K562 (cell line): ENCODE data around the gene IFNA16.
"Not testable (repeated sequence)": the region's sequence is repeated elsewhere in the genome, so short reads cannot be mapped to it uniquely, and the experiment has no call there.

ENCODE experiments used
- CHD4 ChIP-seq: fragments of 200-600 bp; sonication (generic); IDR thresholded peaks from 3 replicates; pipeline ENCODE4 v1.6.1; 2012; ENCODE audit warnings: low read depth, mild to moderate bottlenecking, mixed read lengths, low read length, inconsistent platforms; ENCODE audit not compliant: insufficient read depth, insufficient replicate concordance, poor library complexity, severe bottlenecking
- EP300 ChIP-seq: IDR thresholded peaks from 2 replicates; pipeline ENCODE4 v1.6.1; 2012; ENCODE audit warnings: low read length, improper control_type of control experiment
- HNRNPLL ChIP-seq: fragments of 200-400 bp; formaldehyde crosslinking; IDR thresholded peaks from 2 replicates; pipeline ENCODE4 v1.6.1; 2017; ENCODE audit warnings: low read length, low read depth, mild to moderate bottlenecking; ENCODE audit not compliant: poor library complexity, severe bottlenecking
- MTA3 ChIP-seq: fragments of 450-650 bp; formaldehyde crosslinking; IDR thresholded peaks from 2 replicates; pipeline ENCODE4 v1.6.1; 2017; ENCODE audit warnings: mild to moderate bottlenecking, borderline replicate concordance
- NR4A1 ChIP-seq, 2 experiments: fragments of 250-450 bp in 1 of 2; fragments of 450-650 bp in 1 of 2; sonication (Bioruptor Pico) in 1 of 2; IDR thresholded peaks; 2 replicates each; pipeline versions ENCODE4 v1.4.0 to v1.6.1; 2016 to 2020; ENCODE audit warnings: mild to moderate bottlenecking in 2 of 2, missing compliant biosample characterization in 1 of 2, missing genetic modification characterization in 1 of 2, moderate library complexity in 1 of 2
- PHTF2 ChIP-seq: fragments of 250-450 bp; sonication (Bioruptor Pico); IDR thresholded peaks from 2 replicates; pipeline ENCODE4 v1.5.0; 2021; ENCODE audit warnings: mild to moderate bottlenecking
- POLR2AphosphoS2 ChIP-seq: IDR thresholded peaks from 2 replicates; pipeline ENCODE4 v1.6.1; 2012; ENCODE audit warnings: low read length, improper control_type of control experiment
- ZNF79 ChIP-seq: fragments of 250-450 bp; sonication (Bioruptor Pico); IDR thresholded peaks from 2 replicates; pipeline ENCODE4 v1.4.0; 2020; ENCODE audit warnings: low read depth, mild to moderate bottlenecking, moderate library complexity
- TF ChIP-seq, protein P1 (sequence below): sonication (generic); formaldehyde crosslinking; IDR thresholded peaks from 2 replicates; pipeline ENCODE4 v1.8.0; 2022; ENCODE audit warnings: mild to moderate bottlenecking, low read depth, missing genetic modification reagents

- TF ChIP-seq, protein P1, sequence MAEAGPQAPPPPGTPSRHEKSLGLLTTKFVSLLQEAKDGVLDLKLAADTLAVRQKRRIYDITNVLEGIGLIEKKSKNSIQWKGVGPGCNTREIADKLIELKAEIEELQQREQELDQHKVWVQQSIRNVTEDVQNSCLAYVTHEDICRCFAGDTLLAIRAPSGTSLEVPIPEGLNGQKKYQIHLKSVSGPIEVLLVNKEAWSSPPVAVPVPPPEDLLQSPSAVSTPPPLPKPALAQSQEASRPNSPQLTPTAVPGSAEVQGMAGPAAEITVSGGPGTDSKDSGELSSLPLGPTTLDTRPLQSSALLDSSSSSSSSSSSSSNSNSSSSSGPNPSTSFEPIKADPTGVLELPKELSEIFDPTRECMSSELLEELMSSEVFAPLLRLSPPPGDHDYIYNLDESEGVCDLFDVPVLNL, result not testable (repeated sequence)
- TF ChIP-seq POLR2AphosphoS2; MTA3; HNRNPLL; EP300; PHTF2 (CRISPR knock-in tag); ZNF79 (CRISPR knock-in tag); CHD4; NR4A1 (CRISPR knock-in tag; IDR thresholded peaks at IDR 0.05); NR4A1 (tag; IDR thresholded peaks at IDR 0.05): not testable (repeated sequence)
Observed at GRCh38 chr9:21236360-21236714, 19.2 kb upstream of the IFNA16 start.
